Skin epidermis (tissue), 12 donors: ENCODE results near the gene ASB7.

Source experiments
- H3K27ac ChIP-seq, 21 experiments: fragments of 200-600 bp; sonication (generic) in 11 of 21; one replicate each; pipeline ENCODE4 v1.5.0; 2020; ENCODE audit warnings: mild to moderate bottlenecking in 3 of 21, inconsistent platforms in 2 of 21, moderate library complexity in 2 of 21
- H3K4me3 ChIP-seq, 7 experiments: fragments of 200-600 bp; sonication (generic) in 2 of 7; one replicate each; pipeline ENCODE4 v1.5.0; 2020; ENCODE audit warnings: inconsistent platforms in 2 of 7, mild to moderate bottlenecking in 2 of 7, moderate library complexity in 1 of 7

The ASB7 gene

DNA sequence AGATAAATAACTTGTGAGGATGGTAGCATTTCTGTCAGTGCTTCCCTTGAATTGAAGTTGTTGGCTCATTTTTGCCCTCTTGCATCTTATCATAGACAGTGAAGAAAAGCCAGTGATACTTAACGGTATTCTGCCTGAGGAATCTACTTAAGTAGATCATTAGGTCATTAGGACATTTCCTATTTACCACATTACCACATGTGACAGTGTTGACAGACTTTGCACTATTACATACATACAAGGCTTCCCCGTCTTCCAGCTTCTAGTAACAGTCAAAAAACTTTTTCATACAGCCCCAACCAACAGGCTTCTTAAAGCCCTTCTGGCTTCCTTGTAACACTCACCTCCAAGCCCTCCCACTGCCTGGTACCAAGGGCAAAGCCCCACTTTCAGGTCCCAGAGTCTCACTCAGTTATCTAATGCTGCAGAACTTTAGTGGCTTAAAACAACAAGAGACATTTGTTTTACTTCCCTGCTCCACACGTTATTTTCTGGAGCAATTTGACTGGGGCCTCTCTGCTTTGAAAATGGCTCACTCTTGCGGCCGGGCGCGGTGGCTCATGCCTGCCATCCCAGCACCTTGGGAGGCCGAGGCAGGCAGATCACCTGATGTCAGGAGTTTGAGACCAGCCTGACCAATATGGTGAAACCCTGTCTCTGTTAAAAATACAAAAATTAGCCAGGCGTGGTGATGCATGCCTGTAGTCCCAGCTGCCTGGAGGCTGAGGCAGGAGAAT is 40.0 kb downstream of the ASB7 start:
- no peak overlapping the region for H3K4me3 ChIP-seq
- no peak overlapping the region for H3K27ac ChIP-seq

DNA sequence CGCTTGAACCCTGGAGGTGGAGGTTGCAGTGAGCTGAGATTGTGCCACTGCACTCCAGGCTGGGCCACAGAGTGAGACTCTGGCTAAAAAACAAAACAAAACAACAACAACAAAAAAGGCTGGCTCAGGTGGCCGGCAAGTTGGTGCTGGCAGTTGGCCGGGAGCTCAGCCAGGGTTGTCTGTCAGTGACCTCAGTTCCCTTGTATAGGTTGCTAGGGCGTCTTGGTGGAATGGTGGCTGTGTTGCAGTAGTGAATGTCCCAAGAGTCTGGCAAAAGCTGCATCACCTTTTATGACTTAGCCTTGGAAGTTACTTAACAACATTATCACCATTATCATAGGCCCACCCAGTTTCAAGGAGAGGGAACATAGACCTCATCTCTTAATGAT is 40.6 kb downstream of the ASB7 start:
- Histone ChIP-seq H3K4me3 (no peak overlapping the region), H3K27ac (no peak overlapping the region)

DNA sequence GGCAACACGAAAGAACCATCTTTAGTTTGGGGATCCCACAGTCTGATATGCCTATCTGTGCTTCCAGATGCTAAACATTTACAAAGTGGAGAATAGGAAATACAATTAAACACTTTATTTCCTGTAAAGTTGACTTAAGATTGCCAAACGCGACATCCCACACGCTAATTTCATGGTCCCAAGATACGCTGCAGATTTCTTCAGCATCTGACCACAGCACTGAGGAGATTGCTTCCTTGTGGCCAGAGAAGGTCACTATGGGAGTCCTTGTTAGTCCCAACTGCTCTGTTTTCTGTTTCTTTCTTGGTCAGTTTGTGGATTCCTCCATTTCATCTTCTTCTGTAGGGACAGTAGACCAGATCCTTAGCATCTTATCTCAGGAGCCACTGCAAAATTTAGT is 43.3 kb downstream of the ASB7 start:
- H3K4me3 ChIP-seq, result no peak overlapping the region
- no peak overlapping the region for H3K27ac ChIP-seq

DNA sequence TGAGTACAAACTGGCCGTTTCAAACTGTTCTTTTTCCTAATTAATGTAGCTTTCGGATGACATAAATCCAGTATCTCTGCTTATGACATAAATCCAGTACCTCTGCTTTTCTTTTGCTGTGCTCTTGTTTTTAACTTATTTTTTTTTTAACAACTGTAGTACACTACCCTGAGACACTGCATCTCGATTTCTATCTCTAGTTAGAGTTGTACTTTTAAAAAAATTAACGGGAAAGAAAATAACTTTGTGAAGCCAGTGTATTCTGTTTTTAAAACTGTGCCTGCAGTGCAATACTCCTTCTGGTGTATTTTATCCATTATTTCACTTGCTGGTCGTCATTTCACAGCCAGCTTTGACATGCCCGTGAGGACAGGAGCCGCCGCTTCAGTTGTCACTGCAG is 46.6 kb downstream of the ASB7 start:
- H3K27ac ChIP-seq, result no peak overlapping the region
- H3K4me3 ChIP-seq, result no peak overlapping the region

DNA sequence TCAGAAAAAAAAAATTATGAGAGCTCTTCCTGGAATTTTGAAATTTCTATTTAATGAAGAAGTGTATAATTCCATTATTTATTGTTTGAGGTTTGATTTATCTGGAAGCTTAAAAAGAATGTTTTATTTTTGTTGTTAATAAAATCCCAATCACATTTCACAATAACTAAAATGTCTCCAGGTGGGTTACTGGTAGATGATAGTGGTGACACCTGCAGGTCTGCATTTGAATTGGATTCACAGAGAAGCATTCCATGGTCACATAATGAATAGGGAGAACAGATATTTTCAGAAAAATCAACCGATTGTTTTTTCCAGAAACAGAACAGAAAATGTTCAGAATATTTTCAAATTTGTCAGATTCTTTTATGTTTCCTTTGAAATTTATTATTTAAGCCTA is 48.3 kb downstream of the ASB7 start:
- Histone ChIP-seq H3K4me3 (no peak overlapping the region), H3K27ac (no peak overlapping the region)

DNA sequence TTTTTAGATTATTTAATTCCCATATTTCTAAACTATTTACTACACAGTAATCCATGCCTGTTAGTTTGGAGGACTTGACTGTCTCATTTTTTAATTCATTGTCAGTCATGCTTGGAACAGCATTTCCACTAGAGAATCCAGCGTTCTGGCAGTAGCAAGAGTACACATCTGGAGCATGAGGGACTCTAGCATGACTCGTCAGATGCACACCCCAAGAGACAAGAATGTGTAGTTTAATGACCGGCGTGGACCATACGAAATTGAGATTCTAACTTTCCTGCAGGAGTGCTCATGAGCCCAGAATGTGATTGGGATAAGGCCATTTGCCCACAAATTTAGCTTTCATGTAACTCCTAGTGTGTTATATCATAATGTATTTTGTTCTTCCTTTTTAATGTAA is 48.9 kb downstream of the ASB7 start:
- Histone ChIP-seq H3K27ac (no peak overlapping the region), H3K4me3 (no peak overlapping the region)

DNA sequence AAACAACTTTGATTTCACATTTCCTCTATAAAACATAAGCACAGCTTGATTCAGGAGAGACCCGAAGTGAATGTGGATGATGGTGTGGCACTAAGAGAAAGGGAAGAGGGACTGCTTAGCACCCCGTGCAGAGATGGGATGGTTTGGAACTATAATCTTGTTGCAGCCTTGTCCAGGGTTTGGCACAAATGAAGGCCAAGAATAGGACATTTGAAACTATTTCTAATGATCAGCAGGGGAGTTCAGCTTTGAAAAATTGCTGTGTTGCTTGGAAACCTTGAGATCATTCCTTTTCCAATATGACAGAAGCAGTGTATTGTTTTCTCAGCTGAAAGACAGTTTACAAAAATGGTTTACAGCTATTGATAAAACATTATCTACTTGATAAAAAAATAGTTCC is 49.7 kb downstream of the ASB7 start:
- no peak overlapping the region for H3K4me3 ChIP-seq
- H3K27ac ChIP-seq, result no peak overlapping the region

DNA sequence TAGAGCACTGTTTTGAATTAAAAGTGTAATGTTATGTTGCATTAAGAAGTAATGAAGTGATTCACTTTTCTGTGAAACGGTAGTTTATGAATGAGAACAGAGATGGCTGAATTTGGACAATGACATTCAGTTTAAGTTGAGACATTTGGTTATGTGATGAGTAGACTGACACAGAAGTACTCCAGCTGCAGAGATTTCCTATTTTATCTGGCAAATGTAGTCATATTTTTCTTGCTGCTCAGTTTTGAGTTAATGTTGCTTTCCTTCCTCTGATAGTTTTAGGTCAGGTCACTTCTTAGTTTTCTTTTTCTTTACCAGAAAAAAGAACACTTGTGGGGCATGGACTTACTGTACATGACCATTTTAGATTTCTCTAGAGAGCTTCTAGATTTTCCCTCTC is 51.2 kb downstream of the ASB7 start:
- H3K27ac ChIP-seq, result no peak overlapping the region
- H3K4me3 ChIP-seq, result no peak overlapping the region

DNA sequence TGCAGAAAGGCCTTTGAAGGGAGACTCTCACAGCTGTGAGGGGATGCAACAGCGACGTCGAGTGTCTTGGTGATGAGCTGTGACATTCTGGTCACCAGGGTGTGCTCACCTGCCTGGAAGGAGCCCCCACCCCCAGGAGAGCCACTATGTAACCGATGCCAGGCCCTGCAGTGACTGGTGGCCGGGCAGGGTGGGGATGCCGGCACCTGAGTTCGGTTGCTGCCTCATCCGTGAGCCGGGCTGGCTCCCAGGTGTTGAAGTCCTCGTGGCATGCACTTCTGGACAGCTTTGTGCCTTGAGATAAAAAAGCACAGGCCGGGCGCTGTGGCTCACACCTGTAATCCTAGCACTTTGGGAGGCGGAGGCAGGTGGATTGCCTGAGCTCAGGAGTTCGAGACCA is 56.5 kb downstream of the ASB7 start:
- H3K4me3 ChIP-seq, result no peak overlapping the region
- H3K27ac ChIP-seq, result no peak overlapping the region

DNA sequence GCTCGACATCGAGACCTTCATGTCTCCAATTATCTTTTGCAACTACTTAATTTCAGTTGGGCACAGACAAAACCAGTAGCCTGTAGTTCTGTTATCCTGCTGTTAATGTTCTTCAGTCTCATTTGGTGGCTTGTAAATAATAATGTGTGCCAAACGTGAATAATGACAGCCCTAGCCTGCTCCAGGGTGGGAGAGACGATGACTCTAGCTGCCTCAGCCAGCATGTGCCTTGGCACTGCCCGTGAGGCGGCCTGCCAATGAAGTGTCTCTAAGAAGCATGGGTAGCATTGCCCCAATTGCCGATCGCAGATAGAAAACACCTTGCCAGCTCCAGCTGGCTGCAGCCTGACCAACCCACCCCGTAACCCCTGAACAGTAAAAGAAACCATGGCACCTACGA is 58.8 kb downstream of the ASB7 start:
- Histone ChIP-seq H3K27ac (no peak overlapping the region), H3K4me3 (no peak overlapping the region)

DNA sequence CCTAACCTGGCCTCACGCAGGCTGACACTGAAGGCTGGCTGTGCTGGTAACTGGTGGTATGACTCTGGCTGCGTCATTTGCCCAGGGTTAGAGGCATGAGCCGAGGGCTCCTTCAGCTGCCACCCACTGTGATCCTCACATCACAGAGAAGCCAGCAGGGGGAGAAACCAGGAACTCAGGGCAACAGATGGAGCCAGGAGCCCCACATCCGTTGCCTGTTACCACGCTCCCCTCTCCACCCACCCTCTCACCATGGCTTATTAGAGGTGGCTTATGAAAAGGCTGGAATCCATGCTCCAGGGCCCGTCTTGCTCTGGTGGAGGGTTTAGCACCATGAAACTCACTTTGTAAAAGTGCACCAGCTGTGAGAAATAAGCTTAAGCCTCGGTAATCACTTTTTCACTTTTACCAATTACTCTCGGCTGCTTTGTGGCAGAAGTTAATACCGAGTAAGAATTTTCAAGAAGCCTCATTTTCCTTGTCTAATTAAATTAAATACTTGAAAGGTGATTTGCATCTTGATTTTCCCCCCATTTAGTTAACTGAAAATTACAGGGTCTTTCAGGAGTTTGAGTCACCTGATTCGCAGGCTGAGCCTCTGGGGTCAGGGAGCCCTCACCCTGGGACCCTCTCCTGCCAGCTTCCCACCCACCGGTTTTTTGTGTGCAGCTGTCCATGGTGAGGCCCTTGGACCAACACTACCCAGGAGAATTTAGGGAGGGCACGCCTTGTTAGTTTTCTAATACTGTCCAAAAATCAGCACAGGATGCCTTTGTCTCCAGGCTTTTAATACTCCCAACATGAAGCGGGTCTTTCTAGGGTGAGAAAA is 60.9 kb downstream of the ASB7 start:
- Histone ChIP-seq H3K4me3 (no peak overlapping the region), H3K27ac (no peak overlapping the region)

DNA sequence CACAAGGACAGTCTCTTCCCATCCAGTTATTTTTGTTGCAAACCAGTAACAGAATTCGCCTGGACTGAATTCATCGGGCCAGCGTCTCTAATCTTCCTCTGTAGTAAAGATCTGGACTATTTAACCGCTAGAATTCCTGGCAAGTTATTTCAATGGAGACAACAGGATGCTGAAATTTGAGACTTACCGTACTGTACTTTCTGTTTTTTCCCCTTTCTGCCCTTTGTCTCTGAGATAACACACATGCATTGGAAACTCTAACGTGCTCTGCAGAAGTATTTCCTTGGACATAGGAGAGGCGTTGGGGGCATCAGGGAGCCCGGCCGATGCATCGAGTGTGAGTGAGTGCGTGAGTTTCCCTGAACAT is 61.5 kb downstream of the ASB7 start:
- Histone ChIP-seq H3K27ac (no peak overlapping the region), H3K4me3 (no peak overlapping the region)

DNA sequence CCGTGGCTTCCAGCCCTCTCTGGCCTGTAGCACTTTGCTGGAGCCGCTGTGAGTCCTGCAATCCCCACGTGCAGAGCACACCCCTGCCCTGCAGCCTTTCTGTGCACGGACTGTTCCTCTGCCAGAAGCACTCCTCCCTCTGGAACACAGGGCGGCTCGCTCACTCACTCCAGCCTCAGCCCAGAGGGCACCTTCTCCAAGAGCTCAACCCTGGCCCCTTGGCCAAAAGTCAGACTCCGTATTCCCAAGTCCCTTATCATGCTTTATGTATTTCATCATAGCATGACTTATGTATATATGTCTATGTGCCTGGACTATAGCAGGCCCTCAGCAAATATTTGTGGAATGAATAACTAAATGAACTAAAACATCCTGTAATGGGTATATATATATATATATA is 63.2 kb downstream of the ASB7 start:
- Histone ChIP-seq H3K4me3 (no peak overlapping the region), H3K27ac (no peak overlapping the region)

DNA sequence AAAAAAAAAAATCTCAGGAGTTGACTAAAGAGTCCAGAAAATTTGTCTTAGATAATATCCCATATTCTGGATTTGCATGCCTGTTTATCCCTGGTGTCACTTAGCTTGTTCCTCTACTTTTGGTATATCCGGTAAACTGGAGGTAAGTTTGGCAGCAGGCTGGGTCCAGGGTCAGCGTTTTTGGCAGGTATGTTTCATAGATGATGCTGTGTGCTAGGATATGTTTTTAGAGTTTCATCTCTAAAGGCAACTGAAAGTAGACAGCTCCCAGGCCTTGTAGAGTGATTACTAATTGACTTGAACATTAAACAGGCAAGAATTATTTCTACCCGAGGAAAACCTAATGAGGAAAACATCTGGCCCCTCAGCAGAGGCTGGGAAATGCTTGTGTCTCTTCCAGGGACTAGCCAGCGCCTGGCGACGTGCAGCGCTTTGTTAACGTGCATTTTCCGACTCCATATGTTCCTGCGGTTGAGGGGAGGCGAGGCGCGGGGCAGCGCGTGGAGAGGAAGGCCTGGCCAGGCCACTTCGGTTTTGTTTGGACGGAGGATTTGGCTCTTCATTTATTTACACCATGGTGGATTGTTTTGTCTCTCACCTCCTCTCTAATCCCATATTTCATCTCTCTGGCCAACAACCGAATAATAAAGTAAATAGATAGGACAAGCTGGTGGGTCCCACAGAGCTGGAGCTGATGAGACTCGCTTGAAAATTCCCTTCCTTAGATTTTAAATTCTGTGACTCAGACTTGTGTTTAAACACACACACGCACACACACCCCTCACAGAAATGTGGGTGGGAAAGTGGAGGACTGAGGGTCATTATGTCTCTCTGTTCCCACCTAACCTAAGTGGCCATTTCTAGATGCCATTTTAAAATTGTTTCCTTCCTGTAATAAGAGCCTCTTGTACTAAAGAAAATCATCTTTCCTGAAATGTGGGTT is 65.3 kb downstream of the ASB7 start:
- H3K4me3 ChIP-seq, result no peak overlapping the region
- peak overlapping the region in 5 of 21 experiments; percentile 16 to 66 (median 29) for H3K27ac ChIP-seq

DNA sequence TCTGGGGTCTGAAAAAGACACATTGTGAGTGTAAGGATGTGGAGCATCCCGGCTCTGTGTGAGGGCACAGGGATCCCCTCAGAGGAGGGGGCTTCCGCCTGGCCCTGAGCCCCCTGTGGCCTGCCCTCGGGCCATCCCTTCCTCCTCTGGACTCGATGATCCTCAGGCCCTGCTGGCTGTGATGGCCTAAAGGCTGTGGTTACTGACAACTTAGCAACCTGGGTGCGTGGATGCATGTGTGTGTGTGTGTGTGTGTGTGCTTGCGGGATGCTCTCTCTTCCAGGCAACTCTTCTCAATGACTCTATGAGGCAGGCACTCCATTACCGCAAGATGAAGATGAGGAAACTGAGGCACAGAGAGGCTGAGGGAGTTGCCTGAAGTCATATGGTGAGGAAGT is 66.0 kb downstream of the ASB7 start:
- Histone ChIP-seq H3K4me3 (no peak overlapping the region), H3K27ac (peak overlapping the region in 3 of 21 experiments; percentile 17 to 66 (median 40))

DNA sequence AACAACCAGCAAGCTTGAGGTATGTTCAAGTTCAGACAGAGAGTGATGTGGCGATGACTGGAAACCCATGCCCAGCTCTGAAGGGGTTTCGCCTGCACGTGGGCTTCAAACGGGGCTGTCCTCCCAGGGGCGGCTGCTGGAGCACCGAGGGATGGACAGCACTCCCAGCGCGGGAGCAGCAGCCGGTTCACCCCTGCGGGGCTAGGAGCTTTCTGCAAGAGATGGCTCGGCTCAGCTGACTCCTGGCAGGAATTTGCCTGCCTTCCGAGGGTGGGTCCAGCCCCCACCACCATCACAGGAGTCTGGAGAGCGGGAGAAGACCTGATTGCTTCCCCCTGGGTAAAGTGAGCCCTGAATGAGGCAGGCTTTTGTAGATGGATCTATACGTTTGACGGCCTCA is 66.9 kb downstream of the ASB7 start:
- Histone ChIP-seq H3K27ac (no peak overlapping the region), H3K4me3 (no peak overlapping the region)

DNA sequence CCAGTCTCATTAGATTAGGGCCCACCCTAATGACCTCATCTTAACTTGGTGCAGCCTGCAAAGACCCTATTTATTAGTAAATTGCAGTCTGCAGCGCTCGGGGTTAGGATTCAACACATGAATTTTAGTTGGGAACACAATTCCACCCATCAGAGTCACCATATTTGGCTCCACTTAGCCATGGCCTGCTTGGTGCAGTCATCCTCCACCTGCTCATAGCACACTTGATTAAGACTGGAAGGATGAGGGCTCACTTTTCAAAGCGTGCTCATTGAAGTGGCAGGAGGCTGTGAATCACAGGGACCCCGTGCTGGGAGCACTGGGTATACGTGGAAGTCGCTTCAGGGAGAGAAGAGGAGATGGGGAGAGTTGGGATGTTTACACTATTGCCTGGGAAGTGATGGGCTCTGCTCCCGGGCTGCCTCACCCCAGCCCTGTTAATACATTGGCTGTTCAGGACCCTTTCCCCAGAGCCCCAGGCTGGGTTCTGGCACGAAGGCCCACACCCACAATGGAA is 68.2 kb downstream of the ASB7 start:
- Histone ChIP-seq H3K27ac (no peak overlapping the region), H3K4me3 (no peak overlapping the region)

DNA sequence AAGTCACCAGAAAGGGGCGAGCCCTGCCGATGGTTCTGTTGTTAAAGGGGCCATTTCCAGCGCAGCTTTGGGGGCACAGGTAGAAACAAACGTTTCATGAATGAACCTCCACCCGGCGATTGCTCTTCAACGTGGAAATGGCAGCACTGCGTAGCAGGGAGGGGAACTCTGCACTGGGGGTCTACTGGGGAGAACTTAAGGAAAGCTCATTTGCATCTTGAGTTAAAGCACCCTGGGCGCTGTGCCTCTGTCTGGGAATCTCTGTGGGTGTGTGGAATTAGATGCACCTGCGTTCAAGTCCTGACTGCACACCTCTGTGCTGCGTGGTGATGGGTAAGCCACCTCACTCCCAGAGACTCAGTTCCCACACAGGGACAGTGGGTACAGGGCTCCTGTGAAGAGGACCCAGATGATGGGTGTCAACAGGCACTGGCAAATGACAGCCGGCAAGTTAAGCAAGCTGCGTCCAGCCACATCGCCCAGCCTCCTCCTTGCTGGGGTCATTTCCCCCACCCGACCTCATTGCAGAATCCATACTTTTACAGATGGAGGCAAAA is 68.8 kb downstream of the ASB7 start:
- Histone ChIP-seq H3K27ac (peak overlapping the region in 1 of 21 experiments; percentile 5), H3K4me3 (no peak overlapping the region)

DNA sequence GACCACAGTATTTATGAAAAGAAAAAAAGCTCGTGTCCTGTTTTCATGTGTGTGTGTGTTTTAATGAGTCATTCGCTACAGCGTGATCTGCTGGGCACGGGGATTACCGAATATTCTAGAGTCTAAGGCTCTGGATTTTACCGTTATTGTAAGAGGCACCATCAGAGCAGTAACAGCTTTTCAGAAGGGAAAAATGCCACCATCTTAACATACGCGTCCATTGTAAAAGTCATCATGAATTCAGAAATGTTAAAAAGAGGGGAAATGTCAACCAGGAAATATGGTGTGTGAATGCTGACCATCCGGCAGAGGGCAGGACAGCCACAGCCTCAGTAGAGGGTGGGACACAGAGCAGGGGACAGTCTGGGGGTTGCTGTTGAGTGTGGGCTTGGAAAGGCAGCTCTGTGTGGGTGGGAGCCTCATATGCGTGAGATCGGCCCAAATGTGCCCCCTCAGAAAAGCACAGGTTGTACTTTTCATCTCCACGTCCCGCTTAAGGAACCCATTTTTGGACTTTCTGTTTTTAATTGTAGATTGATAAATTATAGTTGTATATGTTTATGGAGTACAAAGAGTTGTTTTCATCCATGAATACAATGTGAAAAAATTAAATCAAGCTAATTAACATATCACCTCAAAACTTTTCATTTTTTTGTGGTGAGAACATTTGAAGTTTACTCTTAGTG is 69.6 kb downstream of the ASB7 start:
- H3K27ac ChIP-seq, result peak overlapping the region in 2 of 21 experiments; percentile 6 to 69
- H3K4me3 ChIP-seq, result no peak overlapping the region
